ENCODE results near the gene ZNF611. TPM values are rescaled to one million over a fixed set of nuclear protein-coding genes. Genes with fewer than 3 reads are reported as not detected.
A peak's percentile ranks its signal among the peaks of the same experiment; 100 is the strongest.
"Not testable (repeated sequence)": the region's sequence is repeated elsewhere in the genome, so short reads cannot be mapped to it uniquely, and the experiment has no call there.

The ZNF611 gene
- total RNA-seq, 1 donor from 2014 or later, result 27.9 TPM

GRCh38 chr19:52716522-52716921 is 18.3 kb downstream of the ZNF611 start:
- no peak for DNase-seq (ENCODE audit: low spot score)

GRCh38 chr19:52715902-52716301 is 18.9 kb downstream of the ZNF611 start:
- not testable (repeated sequence) for DNase-seq (ENCODE audit: low spot score)

- DNase-seq (ENCODE audit: low spot score), result not testable (repeated sequence)
Measured at GRCh38 chr19:52715330-52715729, 19.5 kb downstream of the ZNF611 start.

GRCh38 chr19:52713051-52713450 is 21.8 kb downstream of the ZNF611 start:
- not testable (repeated sequence) for DNase-seq (ENCODE audit: low spot score)

- not testable (repeated sequence) for DNase-seq (ENCODE audit: low spot score)
Measured at GRCh38 chr19:52711661-52712060, 23.2 kb downstream of the ZNF611 start.

GRCh38 chr19:52710538-52710937 is 24.3 kb downstream of the ZNF611 start:
- no peak for DNase-seq (ENCODE audit: low spot score)

GRCh38 chr19:52705615-52706014 is 29.2 kb downstream of the ZNF611 start:
- not testable (repeated sequence) for DNase-seq (ENCODE audit: low spot score)

- DNase-seq (ENCODE audit: low spot score), result no peak
Measured at GRCh38 chr19:52703917-52704316, 30.9 kb downstream of the ZNF611 start.

- DNase-seq (ENCODE audit: low spot score), result no peak
Measured at GRCh38 chr19:52700673-52701072, 34.2 kb downstream of the ZNF611 start.

- DNase-seq (ENCODE audit: low spot score), result not testable (repeated sequence)
Measured at GRCh38 chr19:52699555-52699954, 35.3 kb downstream of the ZNF611 start.

GRCh38 chr19:52695996-52696395 is 38.8 kb downstream of the ZNF611 start:
- DNase-seq (ENCODE audit: low spot score), result no peak

GRCh38 chr19:52694921-52695320 is 39.9 kb downstream of the ZNF611 start:
- no peak for DNase-seq (ENCODE audit: low spot score)

GRCh38 chr19:52694281-52694680 is 40.6 kb downstream of the ZNF611 start:
- DNase-seq (ENCODE audit: low spot score), result not testable (repeated sequence)

- no peak for DNase-seq (ENCODE audit: low spot score)
Measured at GRCh38 chr19:52692431-52693008, 42.3 kb downstream of the ZNF611 start.

GRCh38 chr19:52691737-52692136 is 43.1 kb downstream of the ZNF611 start:
- no peak for DNase-seq (ENCODE audit: low spot score)

- no peak for DNase-seq (ENCODE audit: low spot score)
Measured at GRCh38 chr19:52691215-52691610, 43.6 kb downstream of the ZNF611 start.

GRCh38 chr19:52690369-52691214 is 44.3 kb downstream of the ZNF611 start:
- DNase-seq (ENCODE audit: low spot score), result peak; percentile 95

- DNase-seq (ENCODE audit: low spot score), result peak; percentile 62
Measured at GRCh38 chr19:52689843-52690368, 44.9 kb downstream of the ZNF611 start.

- DNase-seq (ENCODE audit: low spot score), result not testable (repeated sequence)
Measured at GRCh38 chr19:52688925-52689796, 45.7 kb downstream of the ZNF611 start.

- no peak for DNase-seq (ENCODE audit: low spot score)
Measured at GRCh38 chr19:52688335-52688734, 46.5 kb downstream of the ZNF611 start.

- DNase-seq (ENCODE audit: low spot score), result no peak
Measured at GRCh38 chr19:52687684-52688083, 47.2 kb downstream of the ZNF611 start.

- DNase-seq (ENCODE audit: low spot score), result no peak
Measured at GRCh38 chr19:52685811-52686210, 49.0 kb downstream of the ZNF611 start.
